Endodermal cell (in vitro differentiated cells): ENCODE data around the gene LPA. TPM values are rescaled to one million over a fixed set of nuclear protein-coding genes. Genes with fewer than 3 reads are reported as not detected.

Source experiments
- DNase-seq: peaks from one replicate; pipeline ENCODE4 v3.0.0-alpha.2; 2017
- H3K27ac ChIP-seq: 2 replicates; pipeline ENCODE4 v1.5.1; 2013; ENCODE audit warnings: mild to moderate bottlenecking, low read depth, low read length, moderate library complexity
- H3K27me3 ChIP-seq: 2 replicates; pipeline ENCODE4 v1.6.1; 2013; ENCODE audit warnings: mild to moderate bottlenecking, low read length, moderate library complexity; ENCODE audit not compliant: insufficient read depth, control insufficient read depth, poor library complexity, severe bottlenecking
- H3K36me3 ChIP-seq: 2 replicates; pipeline ENCODE4 v1.7.0; 2013; ENCODE audit warnings: mild to moderate bottlenecking, low read length, moderate library complexity; ENCODE audit not compliant: control insufficient read depth, insufficient read depth
- H3K4me1 ChIP-seq: one replicate; pipeline ENCODE4 v1.7.0; 2013; ENCODE audit warnings: low read length; ENCODE audit not compliant: control insufficient read depth, insufficient read depth
- H3K4me3 ChIP-seq: 2 replicates; pipeline ENCODE4 v1.5.1; 2013; ENCODE audit warnings: mild to moderate bottlenecking, low read length, moderate library complexity
- H3K9ac ChIP-seq: 2 replicates; pipeline ENCODE4 v1.6.1; 2013; ENCODE audit warnings: mild to moderate bottlenecking, low read length, moderate library complexity; ENCODE audit not compliant: poor library complexity, severe bottlenecking; ENCODE audit errors: extremely low read depth
- H3K9me3 ChIP-seq: 2 replicates; pipeline ENCODE4 v1.6.1; 2013; ENCODE audit warnings: mild to moderate bottlenecking, low read length, moderate library complexity; ENCODE audit not compliant: control insufficient read depth
- H3K27ac Mint-ChIP-seq: 2 replicates; pipeline ENCODE4 v1.8.0; 2020; ENCODE audit warnings: mixed read lengths
- H3K27me3 Mint-ChIP-seq: 2 replicates; pipeline ENCODE4 v1.8.0; 2021; ENCODE audit warnings: mild to moderate bottlenecking, mixed read lengths; ENCODE audit not compliant: insufficient read depth
- H3K36me3 Mint-ChIP-seq: 2 replicates; pipeline ENCODE4 v1.8.0; 2020; ENCODE audit warnings: low read depth, mixed read lengths
- H3K4me1 Mint-ChIP-seq: 2 replicates; pipeline ENCODE4 v1.8.0; 2020; ENCODE audit warnings: mixed read lengths
- H3K4me3 Mint-ChIP-seq: 2 replicates; pipeline ENCODE4 v1.8.0; 2020; ENCODE audit warnings: mild to moderate bottlenecking, moderate library complexity, mixed read lengths
- H3K9me3 Mint-ChIP-seq: 2 replicates; pipeline ENCODE4 v1.8.0; 2020; ENCODE audit warnings: mild to moderate bottlenecking, mixed read lengths
- CTCF ChIP-seq: fragments of 200-600 bp; sonication (generic); conservative IDR thresholded peaks from 2 replicates; pipeline ENCODE4 v1.5.0; 2021; ENCODE audit warnings: antibody characterized with exemption, mild to moderate bottlenecking
- WGBS, 2 experiments: methylation state at CpG; one replicate each; pipeline versions ENCODE4 v1.1.5 to v1.1.7; 2013; ENCODE audit warnings: missing lambda C conversion rate in 2 of 2, mixed read lengths in 1 of 2; ENCODE audit not compliant: insufficient coverage in 1 of 2, insufficient read length in 1 of 2; 5-methylcytosine and 5-hydroxymethylcytosine counted together
- total RNA-seq, 2 donors: library from RNA; stranded (reverse); fragmentation: NEBNext Ultra II Directional in 1 of 2; extraction: Animal tissue kit (Norgen Biotek cat#: 25700) in 1 of 2; gene quantifications; 2 replicates in 1 of 2; 3 replicates in 1 of 2; pipeline ENCODE4 v1.2.1, GENCODE V29; 2021

LPA gene
- total RNA-seq, 2 donors from 2014 or later, result 0.46 to 3.6 TPM

- 91 to 100% methylated on average over 1 of the region's 1 CpG for WGBS, 2 experiments
- Mint-ChIP-seq H3K4me3 (no peak overlapping the region), H3K36me3 (no peaks in the 10 kb centered on the region), H3K4me1 (no peaks in the 10 kb centered on the region), H3K9me3 (no peaks in the 10 kb centered on the region), H3K27ac (no peak overlapping the region), H3K27me3 (peaks cover 11% of the 10 kb centered on the region)
- Histone ChIP-seq H3K27me3 (peaks cover 8% of the 10 kb centered on the region), H3K4me1 (no peaks in the 10 kb centered on the region), H3K9ac (no peak overlapping the region), H3K4me3 (no peak overlapping the region), H3K27ac (no peak overlapping the region), H3K36me3 (no peaks in the 10 kb centered on the region), H3K9me3 (no peaks in the 10 kb centered on the region)
- TF ChIP-seq CTCF, result no peak
- no peak for DNase-seq
These were observed 128.8 kb downstream of the LPA start for GRCh38 chr6:160535270-160535669.

- H3K4me1 Mint-ChIP-seq, result no peaks in the 10 kb centered on the region
- H3K27ac ChIP-seq, result no peak overlapping the region
- peaks cover 8% of the 10 kb centered on the region for H3K27me3 ChIP-seq
- H3K9me3 ChIP-seq, result no peaks in the 10 kb centered on the region
- peak; percentile 95 for DNase-seq
- H3K4me1 ChIP-seq, result no peaks in the 10 kb centered on the region
- no peak overlapping the region for H3K4me3 Mint-ChIP-seq
- no peak overlapping the region for H3K9ac ChIP-seq
- no peak overlapping the region for H3K27ac Mint-ChIP-seq
- no peaks in the 10 kb centered on the region for H3K9me3 Mint-ChIP-seq
- WGBS, 2 experiments, result 27 to 28% methylated on average over 8 to 9 of the region's 9 CpGs
- no peaks in the 10 kb centered on the region for H3K36me3 ChIP-seq
- H3K27me3 Mint-ChIP-seq, result peaks cover 10% of the 10 kb centered on the region
- H3K4me3 ChIP-seq, result peak overlapping the region; percentile 71
- H3K36me3 Mint-ChIP-seq, result no peaks in the 10 kb centered on the region
- TF ChIP-seq CTCF, result peak; percentile 96
These were observed 129.9 kb downstream of the LPA start for GRCh38 chr6:160534050-160534696.

GRCh38 chr6:160532315-160532714 lies 131.8 kb downstream of the LPA start:
- H3K9ac ChIP-seq, result no peak overlapping the region
- H3K4me3 ChIP-seq, result no peak overlapping the region
- 77 to 85% methylated on average over 4 of the region's 4 CpGs for WGBS, 2 experiments
- no peak for TF ChIP-seq CTCF
- no peaks in the 10 kb centered on the region for H3K36me3 ChIP-seq
- Mint-ChIP-seq H3K4me3 (no peak overlapping the region), H3K27ac (no peak overlapping the region), H3K9me3 (no peaks in the 10 kb centered on the region), H3K4me1 (no peaks in the 10 kb centered on the region), H3K36me3 (no peaks in the 10 kb centered on the region), H3K27me3 (peaks cover 14% of the 10 kb centered on the region)
- no peaks in the 10 kb centered on the region for H3K9me3 ChIP-seq
- no peak for DNase-seq
- H3K27me3 ChIP-seq, result peaks cover 2% of the 10 kb centered on the region
- no peak overlapping the region for H3K27ac ChIP-seq
- H3K4me1 ChIP-seq, result no peaks in the 10 kb centered on the region
